ENCODE results near the gene NCAPD2.
"Not testable (repeated sequence)": the region's sequence is repeated elsewhere in the genome, so short reads cannot be mapped to it uniquely, and the experiment has no call there.

Gene NCAPD2

GRCh38 chr12:6492838-6493496, 935 bp upstream of the NCAPD2 start, which contains the start of gene MRPL51:
Gene MRPL51 (minus strand): TSS chr12:6493262. CDS start chr12:6493136, 126 bp downstream.
- peak; percentile 96 for DNase-seq (ENCODE audit: low spot score)

GRCh38 chr12:6494258-6494743, 399 bp downstream of the NCAPD2 start:
- no peak for DNase-seq (ENCODE audit: low spot score)

GRCh38 chr12:6494968-6495367, 1.1 kb downstream of the NCAPD2 start:
- no peak for DNase-seq (ENCODE audit: low spot score)

GRCh38 chr12:6497291-6497690, 3.4 kb downstream of the NCAPD2 start:
- not testable (repeated sequence) for DNase-seq (ENCODE audit: low spot score)

- no peak for DNase-seq (ENCODE audit: low spot score)
Measured at GRCh38 chr12:6500466-6500865, 6.6 kb downstream of the NCAPD2 start.

GRCh38 chr12:6507102-6507998, 13.4 kb downstream of the NCAPD2 start:
- DNase-seq (ENCODE audit: low spot score) = no peak

- no peak for DNase-seq (ENCODE audit: low spot score)
Measured at GRCh38 chr12:6508087-6508486, 14.2 kb downstream of the NCAPD2 start.

- DNase-seq (ENCODE audit: low spot score) = no peak
Measured at GRCh38 chr12:6520186-6520585, 26.3 kb downstream of the NCAPD2 start.

GRCh38 chr12:6522193-6522592, 28.3 kb downstream of the NCAPD2 start:
- no peak for DNase-seq (ENCODE audit: low spot score)

- DNase-seq (ENCODE audit: low spot score) = no peak
Measured at GRCh38 chr12:6523708-6524107, 29.8 kb downstream of the NCAPD2 start.

- no peak for DNase-seq (ENCODE audit: low spot score)
Measured at GRCh38 chr12:6524648-6525047, 30.7 kb downstream of the NCAPD2 start.

GRCh38 chr12:6526201-6526600, 32.3 kb downstream of the NCAPD2 start:
- DNase-seq (ENCODE audit: low spot score) = no peak

GRCh38 chr12:6526766-6527525, 33.0 kb downstream of the NCAPD2 start:
- no peak for DNase-seq (ENCODE audit: low spot score)

- DNase-seq (ENCODE audit: low spot score) = no peak
Measured at GRCh38 chr12:6527711-6528110, 33.8 kb downstream of the NCAPD2 start.

- no peak for DNase-seq (ENCODE audit: low spot score)
Measured at GRCh38 chr12:6528539-6529235, 34.8 kb downstream of the NCAPD2 start.

- DNase-seq (ENCODE audit: low spot score) = no peak
Measured at GRCh38 chr12:6529291-6529737, 35.4 kb downstream of the NCAPD2 start.

GRCh38 chr12:6530576-6531260, 36.8 kb downstream of the NCAPD2 start:
- DNase-seq (ENCODE audit: low spot score) = no peak

GRCh38 chr12:6532051-6532926, 38.4 kb downstream of the NCAPD2 start:
- peak; percentile 91 for DNase-seq (ENCODE audit: low spot score)

- peak; percentile 80 for DNase-seq (ENCODE audit: low spot score)
Measured at GRCh38 chr12:6532927-6533652, 39.2 kb downstream of the NCAPD2 start.

- no peak for DNase-seq (ENCODE audit: low spot score)
Measured at GRCh38 chr12:6533653-6533922, 39.7 kb downstream of the NCAPD2 start.
